HepG2 (cell line): ENCODE results near the gene DRAP1. TPM values are rescaled to one million over a fixed set of nuclear protein-coding genes. Genes with fewer than 3 reads are reported as not detected.

ENCODE experiments used
- ATAC-seq: fragments of 200-7000 bp; cut with Tn5 transposase; 3 replicates; pipeline ENCODE4 v1.9.1; 2020; ENCODE audit warnings: mild to moderate bottlenecking, moderate library complexity
- BruUV-seq: library from RNA; stranded (reverse); fragments of 400-500 nt; replicated peaks from 2 replicates; lab custom pipeline; 2021; lab: Mats Ljungman, UMichigan
- CTCF ChIA-PET: fragments of 300-600 bp; formaldehyde crosslinking; extraction: SDS; loops from one replicate; lab custom pipeline; 2021; ENCODE audit warnings: low total read pairs, inconsistent platforms, low intra/inter-chr PET ratio; lab: Yijun Ruan, JAX
- POLR2A ChIA-PET: fragments of 350-600 bp; sonication (Branson Sonifier 250); formaldehyde crosslinking; loops from one replicate; lab custom pipeline; 2020; ENCODE audit warnings: antibody characterized with exemption, inconsistent platforms; lab: Yijun Ruan, JAX
- DNase-seq: peaks from one replicate; pipeline ENCODE4 v3.0.0-alpha.2; 2015; ENCODE audit warnings: low spot score
- FAIRE-seq: peaks from 3 replicates; lab custom pipeline; 2011; peaks lifted over from hg19 to GRCh38; lab: Jason Lieb, UNC
- H2AFZ ChIP-seq: one replicate; pipeline ENCODE4 v1.6.1; 2011; ENCODE audit warnings: low read length, inconsistent platforms
- H3K27ac ChIP-seq: fragments of 300-600 bp; 3 replicates; pipeline ENCODE4 v1.8.0; 2011; ENCODE audit warnings: mixed run types, mild to moderate bottlenecking, mixed read lengths, low read length, inconsistent platforms; ENCODE audit not compliant: insufficient read depth; ENCODE audit errors: extremely low read length
- H3K27me3 ChIP-seq, 2 experiments: fragments of 200-600 bp in 1 of 2; 2 replicates in 1 of 2; 3 replicates in 1 of 2; pipeline versions ENCODE4 v1.6.0 to v1.8.0; 2011; ENCODE audit warnings: low read length in 2 of 2, mild to moderate bottlenecking in 2 of 2, moderate library complexity in 2 of 2, inconsistent platforms in 1 of 2; ENCODE audit not compliant: insufficient read depth in 2 of 2, control insufficient read depth in 1 of 2
- H3K36me3 ChIP-seq, 2 experiments: fragments of 200-600 bp in 1 of 2; replicated peaks in 1 of 2; 2 replicates in 1 of 2; 3 replicates in 1 of 2; pipeline versions ENCODE4 v1.5.1 to v1.8.0; 2011; ENCODE audit warnings: low read length in 2 of 2, inconsistent platforms in 1 of 2; ENCODE audit not compliant: insufficient read depth in 2 of 2, control insufficient read depth in 1 of 2
- H3K4me1 ChIP-seq: 2 replicates; pipeline ENCODE4 v1.5.1; 2012; ENCODE audit warnings: low read length, inconsistent platforms; ENCODE audit not compliant: insufficient read depth
- H3K4me2 ChIP-seq: 2 replicates; pipeline ENCODE4 v1.6.0; 2011; ENCODE audit warnings: low read depth, low read length, inconsistent platforms
- H3K4me3 ChIP-seq, 3 experiments: fragments of 200-600 bp in 1 of 3; sonication (generic), shearing (Covaris generic) in 1 of 3; replicated peaks in 1 of 3; 2 replicates each; pipeline ENCODE4 v1.5.1; 2011 to 2016; ENCODE audit warnings: low read length in 3 of 3, inconsistent platforms in 2 of 3, low read depth in 2 of 3, mild to moderate bottlenecking in 2 of 3, control low read depth in 1 of 3, mixed read lengths in 1 of 3; ENCODE audit not compliant: insufficient read depth in 1 of 3
- H3K79me2 ChIP-seq: one replicate; pipeline ENCODE4 v1.6.1; 2011; ENCODE audit warnings: low read length, inconsistent platforms; ENCODE audit not compliant: insufficient read depth
- H3K9ac ChIP-seq: 2 replicates; pipeline ENCODE4 v1.6.0; 2011; ENCODE audit warnings: mild to moderate bottlenecking, low read depth, low read length, inconsistent platforms; ENCODE audit not compliant: insufficient read depth
- H3K9me3 ChIP-seq: 2 replicates; pipeline ENCODE4 v1.5.1; 2012; ENCODE audit warnings: mild to moderate bottlenecking, low read length
- H4K20me1 ChIP-seq: 2 replicates; pipeline ENCODE4 v1.6.0; 2011; ENCODE audit warnings: inconsistent platforms, mild to moderate bottlenecking, low read length, moderate library complexity; ENCODE audit not compliant: insufficient read depth
- AGO2 ChIP-seq: fragments of 200-400 bp; formaldehyde crosslinking; optimal IDR thresholded peaks from 2 replicates; pipeline ENCODE3; 2017; ENCODE audit warnings: mild to moderate bottlenecking, low read depth, low read length, moderate library complexity
- AKAP8 ChIP-seq: sonication (generic); formaldehyde crosslinking; IDR thresholded peaks from 2 replicates; pipeline ENCODE4 v1.5.1; 2020; ENCODE audit warnings: mild to moderate bottlenecking, missing genetic modification reagents
- GATAD2A ChIP-seq: IDR thresholded peaks from 2 replicates; pipeline ENCODE4 v1.6.1; 2016
- HMG20A ChIP-seq: IDR thresholded peaks from 2 replicates; pipeline ENCODE4 v1.6.1; 2016; ENCODE audit warnings: borderline replicate concordance
- JDP2 ChIP-seq: sonication (generic); formaldehyde crosslinking; IDR thresholded peaks from 2 replicates; pipeline ENCODE4 v1.8.1; 2022; ENCODE audit warnings: missing genetic modification reagents, borderline replicate concordance
- JUND ChIP-seq: sonication (generic); formaldehyde crosslinking; IDR thresholded peaks from 2 replicates; pipeline ENCODE4 v1.8.0; 2022; ENCODE audit warnings: mild to moderate bottlenecking, missing genetic modification reagents
- KLF12 ChIP-seq: sonication (generic); formaldehyde crosslinking; IDR thresholded peaks from 2 replicates; pipeline ENCODE4 v1.4.0; 2020; ENCODE audit warnings: missing genetic modification reagents, borderline replicate concordance
- NFE2L1 ChIP-seq: sonication (generic); formaldehyde crosslinking; IDR thresholded peaks from 2 replicates; pipeline ENCODE4 v1.4.0; 2020; ENCODE audit warnings: missing genetic modification reagents, mild to moderate bottlenecking, borderline replicate concordance
- POLR2A ChIP-seq, 2 experiments: IDR thresholded peaks; 2 replicates each; pipeline ENCODE4 v1.6.1; 2011; ENCODE audit warnings: low read depth in 2 of 2, low read length in 2 of 2, mild to moderate bottlenecking in 1 of 2, moderate library complexity in 1 of 2; ENCODE audit not compliant: insufficient read depth in 1 of 2
- ZBTB38 ChIP-seq: sonication (generic); formaldehyde crosslinking; IDR thresholded peaks from 2 replicates; pipeline ENCODE4 v1.5.1; 2020; ENCODE audit warnings: mild to moderate bottlenecking, missing genetic modification reagents
- ZC3H13 ChIP-seq: sonication (generic); formaldehyde crosslinking; IDR thresholded peaks from 2 replicates; pipeline ENCODE4 v1.8.1; 2023; ENCODE audit warnings: mild to moderate bottlenecking, missing genetic modification reagents, moderate library complexity
- ZNF143 ChIP-seq: sonication (generic); formaldehyde crosslinking; IDR thresholded peaks from 2 replicates; pipeline ENCODE4 v1.4.0; 2020; ENCODE audit warnings: missing genetic modification reagents
- ZNF20 ChIP-seq: sonication (generic); formaldehyde crosslinking; IDR thresholded peaks from 2 replicates; pipeline ENCODE4 v1.4.0; 2020; ENCODE audit warnings: mild to moderate bottlenecking, moderate library complexity, missing genetic modification reagents
- ZNF547 ChIP-seq: sonication (generic); formaldehyde crosslinking; IDR thresholded peaks from 2 replicates; pipeline ENCODE4 v1.5.1; 2020; ENCODE audit warnings: mild to moderate bottlenecking, missing genetic modification reagents
- ZSCAN25 ChIP-seq: sonication (generic); formaldehyde crosslinking; IDR thresholded peaks from 2 replicates; pipeline ENCODE4 v1.8.0; 2022; ENCODE audit warnings: mild to moderate bottlenecking, missing genetic modification reagents
- WGBS: methylation state at CpG from one replicate; pipeline ENCODE4 v1.1.6; 2017; ENCODE audit warnings: low lambda C conversion rate; 5-methylcytosine and 5-hydroxymethylcytosine counted together
- in situ Hi-C: cut with HindIII; loops from 2 replicates; pipeline ENCODE4 v1.10.0; 2017; ENCODE audit warnings: low pct_unique_long_range_greater_than_20kb; ENCODE audit not compliant: extremely low pct_ligation_motif_present
- intact Hi-C: fragments of 100-400 bp; cut with micrococcal nuclease; formaldehyde crosslinking; loops from one replicate; pipeline ENCODE4 v1.10.0; 2022; ENCODE audit not compliant: unreplicated experiment
- polyA plus RNA-seq, 8 experiments: library from polyadenylated mRNA; depleted of rRNA in 3 of 8; stranded (reverse) in 7 of 8; unstranded in 1 of 8; fragments of >200 nt; fragmentation: Illumina TruSeq in 4 of 8; extraction: Trizol in 4 of 8; gene quantifications; 2 replicates each; pipeline versions ENCODE4 v1.2.1 to v1.2.3, GENCODE V29; 2011 to 2016; ENCODE audit warnings: low read depth in 4 of 8, missing spikeins in 1 of 8, mixed read lengths in 1 of 8; ENCODE audit not compliant: insufficient read depth in 1 of 8
- total RNA-seq, 5 experiments: library from RNA; depleted of rRNA; stranded (reverse); fragments of >200 nt; fragmentation: Illumina TruSeq; extraction: Trizol; gene quantifications; 2 replicates each; pipeline ENCODE4 v1.2.3, GENCODE V29; 2016; ENCODE audit warnings: low read depth in 1 of 5
- TF ChIP-seq, protein P1 (sequence below): sonication (generic); formaldehyde crosslinking; IDR thresholded peaks from 2 replicates; pipeline ENCODE4 v1.4.0; 2020; ENCODE audit warnings: missing genetic modification reagents, borderline replicate concordance

Gene DRAP1
- total and polyA plus RNA-seq, 2 of the 13 experiments (the other 11 are each of a cell fraction or from before 2014, with no cell fraction given): 46.8 to 52.3 TPM

DNA sequence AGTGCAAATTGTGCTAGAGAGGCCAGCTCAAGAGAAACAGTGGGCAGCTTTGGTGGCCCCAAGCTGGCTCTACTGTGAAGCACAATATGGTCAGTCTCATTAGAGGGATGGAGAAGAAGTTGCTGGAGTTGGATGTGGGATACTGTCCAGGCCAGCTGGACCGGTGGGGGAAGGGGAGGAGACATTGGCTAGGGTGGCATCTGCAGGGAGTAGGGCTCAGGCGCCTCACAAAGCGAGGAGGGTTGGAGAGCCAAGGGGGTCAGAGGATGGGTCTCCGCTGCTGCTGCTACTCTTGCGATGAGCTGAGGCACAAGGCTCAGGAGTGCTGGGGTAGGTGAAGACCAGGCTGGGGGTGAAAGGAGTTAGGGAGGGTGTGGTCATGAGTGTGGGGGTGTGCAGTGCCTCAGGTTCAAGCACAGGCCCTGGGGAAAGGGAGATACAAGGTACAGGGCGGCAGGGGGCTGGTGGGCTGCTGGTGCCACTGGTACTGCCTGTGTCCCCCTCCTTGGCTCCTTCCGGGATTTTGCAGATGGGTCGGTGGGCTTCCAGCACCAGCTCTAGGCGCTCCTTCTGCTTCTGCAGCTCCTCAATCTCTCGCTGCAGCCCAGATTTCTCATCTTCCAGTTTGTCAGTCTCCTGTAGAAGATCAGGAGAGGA, 26.4 kb upstream of the DRAP1 start:
- POLR2A ChIA-PET: interaction anchor here (1.5 to 7.6 kb wide), 7 partner anchors 8 to 72 kb away, joined by 4 to 95 read pairs (median 26); partner anchors contain the start of genes C11orf68, EFEMP2, FOSL1 and MUS81
- H3K9ac ChIP-seq: peak overlapping the region; percentile 90; the same call in 1 of the 2 replicates
- H3K27me3 ChIP-seq: no peaks in the 10 kb centered on the region; a peak in 1 of 5 replicates
- H3K36me3 ChIP-seq: peaks cover 8 to 18% of the 10 kb centered on the region in 2 experiments; a peak in 4 of 5 replicates
- intact Hi-C loops: no loop called here
- whole genome bisulfite sequencing: 94% methylated on average over 10 of the region's 10 CpGs
- H3K9me3 ChIP-seq: no peaks in the 10 kb centered on the region
- in situ Hi-C loops: no loop called here
- peak overlapping the region in 1 of 3 experiments; percentile 91; a peak in 1 of 6 replicates for H3K4me3 ChIP-seq
- CTCF ChIA-PET: interaction anchor here (6.9 kb wide), 1 partner anchor 97 kb away, joined by 63 read pairs; no protein-coding TSS in a partner anchor
- peak overlapping the region; percentile 77 for H3K27ac ChIP-seq
- H2AFZ ChIP-seq: no peak overlapping the region
- no peak for ATAC-seq
- H3K79me2 ChIP-seq: peaks cover 27% of the 10 kb centered on the region
- no TSS peak for BruUV-seq
- peaks cover 51% of the 10 kb centered on the region for H3K4me1 ChIP-seq
- no peak for DNase-seq
- H4K20me1 ChIP-seq: no peaks in the 10 kb centered on the region
- H3K4me2 ChIP-seq: peak overlapping the region; percentile 99
- no peak for FAIRE-seq
- TF ChIP-seq ZNF547 (CRISPR knock-in tag) (no peak), POLR2A (IDR thresholded peaks at IDR 0.05; ENCODE audit: insufficient read depth in 1 of 2, low read depth in 2 of 2, low read length in 2 of 2) (0 out of 4 replicates have a peak, but pooled peaks of 1 of the 2 experiments have one; percentile 30), JDP2 (no peak), ZC3H13 (CRISPR knock-in tag) (peak; percentile 88), NFE2L1 (no peak), ZSCAN25 (CRISPR knock-in tag) (no peak), AKAP8 (peak; percentile 62; the same call in 1 of the 2 replicates), ZNF20 (CRISPR knock-in tag) (no peak), GATAD2A (CRISPR knock-in tag) (no peak), ZBTB38 (CRISPR knock-in tag) (0 out of 2 replicates have a peak, but pooled peaks have one; percentile 3), KLF12 (CRISPR knock-in tag) (no peak), ZNF143 (CRISPR knock-in tag) (no peak), JUND (no peak), AGO2 (peak; percentile 45), HMG20A (CRISPR knock-in tag) (no peak)
- TF ChIP-seq, protein P1, sequence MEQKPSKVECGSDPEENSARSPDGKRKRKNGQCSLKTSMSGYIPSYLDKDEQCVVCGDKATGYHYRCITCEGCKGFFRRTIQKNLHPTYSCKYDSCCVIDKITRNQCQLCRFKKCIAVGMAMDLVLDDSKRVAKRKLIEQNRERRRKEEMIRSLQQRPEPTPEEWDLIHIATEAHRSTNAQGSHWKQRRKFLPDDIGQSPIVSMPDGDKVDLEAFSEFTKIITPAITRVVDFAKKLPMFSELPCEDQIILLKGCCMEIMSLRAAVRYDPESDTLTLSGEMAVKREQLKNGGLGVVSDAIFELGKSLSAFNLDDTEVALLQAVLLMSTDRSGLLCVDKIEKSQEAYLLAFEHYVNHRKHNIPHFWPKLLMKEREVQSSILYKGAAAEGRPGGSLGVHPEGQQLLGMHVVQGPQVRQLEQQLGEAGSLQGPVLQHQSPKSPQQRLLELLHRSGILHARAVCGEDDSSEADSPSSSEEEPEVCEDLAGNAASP (CRISPR knock-in tag): no peak
